Brain microvascular endothelial cell (primary cell): ENCODE measurements around the gene SLC22A31.

ENCODE experiments used
- DNase-seq: peaks from one replicate; pipeline ENCODE4 v3.0.0-alpha.2; 2020
- H3K27ac ChIP-seq: fragments of 250-450 bp; sonication (Bioruptor Pico); 2 replicates; pipeline ENCODE4 v1.5.1; 2020; ENCODE audit warnings: mild to moderate bottlenecking, moderate library complexity
- H3K27me3 ChIP-seq: fragments of 250-450 bp; sonication (Bioruptor Pico); replicated peaks from 2 replicates; pipeline ENCODE4 v1.5.1; 2020; ENCODE audit warnings: mild to moderate bottlenecking
- H3K36me3 ChIP-seq: fragments of 250-450 bp; sonication (Bioruptor Pico); replicated peaks from 2 replicates; pipeline ENCODE4 v1.5.1; 2020; ENCODE audit warnings: mild to moderate bottlenecking
- H3K4me3 ChIP-seq: 2 replicates; pipeline ENCODE4 v1.5.1; 2011; ENCODE audit warnings: low read depth, mild to moderate bottlenecking, control low read depth, low read length, moderate library complexity
- in situ Hi-C: cut with HindIII; loops from 2 replicates; pipeline ENCODE4 v1.10.0; 2017; ENCODE audit warnings: low sequenced_read_pairs, low pct_ligation_motif_present
- TF ChIP-seq, protein P1 (sequence below): IDR thresholded peaks from 2 replicates; pipeline ENCODE4 v1.5.1; 2011; ENCODE audit warnings: low read depth, mild to moderate bottlenecking, moderate library complexity, low read length, control low read depth, inconsistent platforms; ENCODE audit errors: missing control alignments

Gene SLC22A31

GRCh38 chr16:89210165-89210903 is 10.0 kb upstream of the SLC22A31 start:
- no peak overlapping the region for H3K4me3 ChIP-seq
- H3K36me3 ChIP-seq: no peaks in the 10 kb centered on the region
- in situ Hi-C loops: no loop called here
- no peaks in the 10 kb centered on the region for H3K27me3 ChIP-seq
- TF ChIP-seq, protein P1, sequence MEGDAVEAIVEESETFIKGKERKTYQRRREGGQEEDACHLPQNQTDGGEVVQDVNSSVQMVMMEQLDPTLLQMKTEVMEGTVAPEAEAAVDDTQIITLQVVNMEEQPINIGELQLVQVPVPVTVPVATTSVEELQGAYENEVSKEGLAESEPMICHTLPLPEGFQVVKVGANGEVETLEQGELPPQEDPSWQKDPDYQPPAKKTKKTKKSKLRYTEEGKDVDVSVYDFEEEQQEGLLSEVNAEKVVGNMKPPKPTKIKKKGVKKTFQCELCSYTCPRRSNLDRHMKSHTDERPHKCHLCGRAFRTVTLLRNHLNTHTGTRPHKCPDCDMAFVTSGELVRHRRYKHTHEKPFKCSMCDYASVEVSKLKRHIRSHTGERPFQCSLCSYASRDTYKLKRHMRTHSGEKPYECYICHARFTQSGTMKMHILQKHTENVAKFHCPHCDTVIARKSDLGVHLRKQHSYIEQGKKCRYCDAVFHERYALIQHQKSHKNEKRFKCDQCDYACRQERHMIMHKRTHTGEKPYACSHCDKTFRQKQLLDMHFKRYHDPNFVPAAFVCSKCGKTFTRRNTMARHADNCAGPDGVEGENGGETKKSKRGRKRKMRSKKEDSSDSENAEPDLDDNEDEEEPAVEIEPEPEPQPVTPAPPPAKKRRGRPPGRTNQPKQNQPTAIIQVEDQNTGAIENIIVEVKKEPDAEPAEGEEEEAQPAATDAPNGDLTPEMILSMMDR: no peak
- DNase-seq: no peak
- H3K27ac ChIP-seq: no peak overlapping the region

GRCh38 chr16:89209522-89210044 is 9.2 kb upstream of the SLC22A31 start:
- H3K27me3 ChIP-seq: no peaks in the 10 kb centered on the region
- DNase-seq: no peak
- no peak overlapping the region for H3K27ac ChIP-seq
- H3K36me3 ChIP-seq: no peaks in the 10 kb centered on the region
- TF ChIP-seq, protein P1: no peak
- in situ Hi-C loops: no loop called here
- no peak overlapping the region for H3K4me3 ChIP-seq

DNA sequence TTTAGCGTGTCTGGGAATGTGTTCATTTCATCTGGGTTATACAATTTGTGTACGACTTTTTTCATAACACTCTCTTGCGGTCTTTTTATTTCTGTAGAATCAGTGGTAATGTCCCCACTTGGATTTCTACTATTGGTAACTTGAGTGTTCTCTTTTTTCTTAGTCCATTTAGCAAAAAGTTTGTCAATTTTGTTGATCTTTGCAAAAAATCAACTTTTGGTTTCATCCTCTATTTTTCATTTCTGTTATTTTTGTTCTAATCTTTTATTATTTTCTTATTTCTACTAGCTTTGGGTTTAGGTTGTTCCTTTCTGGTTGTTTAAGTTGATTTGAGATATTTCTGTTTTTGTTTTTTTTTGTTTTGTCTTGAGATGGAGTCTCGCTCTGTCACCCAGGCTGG is 7.7 kb upstream of the SLC22A31 start:
- no peak overlapping the region for H3K27ac ChIP-seq
- in situ Hi-C loops: no loop called here
- TF ChIP-seq, protein P1: no peak
- peaks cover 4% of the 10 kb centered on the region for H3K27me3 ChIP-seq
- DNase-seq: no peak
- H3K36me3 ChIP-seq: no peaks in the 10 kb centered on the region
- H3K4me3 ChIP-seq: no peak overlapping the region

- TF ChIP-seq, protein P1: no peak
- Histone ChIP-seq H3K4me3 (no peak overlapping the region), H3K36me3 (no peaks in the 10 kb centered on the region), H3K27me3 (peaks cover 32% of the 10 kb centered on the region), H3K27ac (no peak overlapping the region)
- in situ Hi-C loops: no loop called here
- DNase-seq: no peak
Observed at GRCh38 chr16:89202422-89203215, 2.3 kb upstream of the SLC22A31 start.

GRCh38 chr16:89201439-89202377 is 1.4 kb upstream of the SLC22A31 start:
- TF ChIP-seq, protein P1: no peak
- peaks cover 32% of the 10 kb centered on the region for H3K27me3 ChIP-seq
- peak; percentile 41 for DNase-seq
- no peaks in the 10 kb centered on the region for H3K36me3 ChIP-seq
- in situ Hi-C loops: no loop called here
- H3K27ac ChIP-seq: no peak overlapping the region
- no peak overlapping the region for H3K4me3 ChIP-seq
